Lung microvascular endothelial cell (primary cell): Measurements from ENCODE around the gene TMPRSS12. TPM values are rescaled to one million over a fixed set of nuclear protein-coding genes. Genes with fewer than 3 reads are reported as not detected.
A peak's percentile ranks its signal among the peaks of the same experiment; 100 is the strongest.
"Not testable (repeated sequence)": the region's sequence is repeated elsewhere in the genome, so short reads cannot be mapped to it uniquely, and the experiment has no call there.

Source experiments
- DNase-seq, 2 donors: peaks; one replicate each; pipeline versions ENCODE4 v3.0.0 to v3.0.0-alpha.2; 2010; ENCODE audit warnings: low read depth in 2 of 2
- total RNA-seq: library from RNA; depleted of rRNA; stranded (reverse); fragments of >200 nt; gene quantifications from 2 replicates; pipeline ENCODE4 v1.2.1, GENCODE V29; 2014

The TMPRSS12 gene, protein sequence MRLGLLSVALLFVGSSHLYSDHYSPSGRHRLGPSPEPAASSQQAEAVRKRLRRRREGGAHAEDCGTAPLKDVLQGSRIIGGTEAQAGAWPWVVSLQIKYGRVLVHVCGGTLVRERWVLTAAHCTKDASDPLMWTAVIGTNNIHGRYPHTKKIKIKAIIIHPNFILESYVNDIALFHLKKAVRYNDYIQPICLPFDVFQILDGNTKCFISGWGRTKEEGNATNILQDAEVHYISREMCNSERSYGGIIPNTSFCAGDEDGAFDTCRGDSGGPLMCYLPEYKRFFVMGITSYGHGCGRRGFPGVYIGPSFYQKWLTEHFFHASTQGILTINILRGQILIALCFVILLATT
- not detected in 2 replicates for total RNA-seq

DNA sequence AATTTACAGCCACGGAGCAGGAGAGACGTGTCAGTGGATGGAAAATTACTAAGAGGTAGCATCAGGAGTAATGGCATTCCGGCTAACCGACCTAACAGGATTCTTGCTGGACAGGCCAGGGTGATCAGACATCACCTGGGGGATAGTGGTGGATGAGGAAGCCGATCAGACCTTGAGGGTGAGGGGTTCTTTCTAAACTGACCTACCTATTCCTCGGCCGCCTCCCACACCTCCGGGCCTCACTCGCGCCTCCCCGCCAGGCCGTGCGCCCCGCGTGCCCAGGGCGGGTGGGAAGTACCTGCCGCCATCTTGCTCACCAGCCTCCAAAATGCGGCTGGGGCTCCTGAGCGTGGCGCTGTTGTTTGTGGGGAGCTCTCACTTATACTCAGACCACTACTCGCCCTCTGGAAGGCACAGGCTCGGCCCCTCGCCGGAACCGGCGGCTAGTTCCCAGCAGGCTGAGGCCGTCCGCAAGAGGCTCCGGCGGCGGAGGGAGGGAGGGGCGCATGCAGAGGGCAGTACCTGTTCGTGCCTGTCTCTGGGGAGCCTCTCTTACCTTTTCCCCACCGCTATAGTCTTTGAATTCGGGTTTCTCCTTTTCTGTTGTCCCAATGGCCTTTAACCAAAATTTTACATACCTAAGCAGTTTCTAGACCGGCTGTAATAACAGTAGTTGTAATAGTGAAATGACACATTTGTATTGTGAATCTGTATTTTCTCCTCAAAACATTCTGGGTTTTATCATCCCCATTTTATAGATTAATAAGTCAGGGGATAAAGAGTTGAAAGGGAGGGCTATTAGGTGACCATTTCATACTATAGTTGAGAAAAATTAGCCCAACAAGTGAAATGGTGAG, at the start of gene TMPRSS12:
Gene TMPRSS12 (plus strand): TSS at position 290 of the 857 bp plus-strand sequence. CDS start 39 bp downstream, at position 329.
- peak in 1 of 2 donors; percentile 35 for DNase-seq

DNA sequence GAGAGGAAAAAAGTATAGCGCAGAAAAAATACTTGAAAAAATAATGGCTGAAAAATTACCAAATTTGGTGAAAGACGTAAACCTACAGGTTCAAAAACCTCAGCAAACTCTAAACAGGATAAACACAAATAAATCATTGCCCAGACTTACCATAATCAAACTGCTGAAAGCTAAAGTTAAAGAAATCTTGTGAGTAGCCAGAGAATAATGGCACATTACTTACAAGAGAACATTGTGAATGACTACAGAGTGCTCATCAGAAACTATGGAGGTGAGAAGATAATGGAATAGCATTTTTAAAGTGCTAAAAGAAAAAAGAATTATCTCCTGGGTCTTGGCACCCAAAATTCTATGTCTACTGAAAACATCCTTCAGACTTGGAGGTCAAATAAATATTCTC, 42.8 kb upstream of the TMPRSS12 start:
- peak; percentile 2 to 7 for DNase-seq

DNA sequence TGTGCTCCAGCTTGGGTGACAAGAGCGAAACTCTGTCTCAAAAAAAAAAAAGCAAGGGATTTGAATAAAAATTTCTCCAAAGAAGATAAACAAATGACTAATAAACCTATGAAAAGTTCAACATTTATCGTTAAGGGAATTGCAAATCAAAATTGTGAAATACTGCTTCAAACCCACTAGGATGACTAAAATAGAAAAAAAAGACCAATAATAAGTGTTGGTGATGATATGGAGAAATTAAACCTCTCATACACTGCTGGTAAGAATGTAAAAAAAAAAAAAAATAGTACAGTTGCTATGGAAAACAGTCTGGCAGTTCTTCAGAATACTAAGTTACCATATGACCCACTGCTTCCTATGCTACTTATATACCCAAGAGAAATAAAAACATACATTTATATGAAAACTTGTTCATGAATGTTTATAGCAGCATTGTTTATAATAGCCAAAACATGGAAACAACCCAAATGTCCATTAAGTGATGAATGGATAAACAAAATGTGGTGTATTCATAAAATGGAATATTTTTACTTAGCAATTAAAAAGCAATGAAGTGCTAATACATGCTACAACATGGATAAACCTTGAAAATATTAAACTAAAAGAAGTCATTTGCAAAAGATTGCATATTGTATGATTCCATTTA, 39.4 kb upstream of the TMPRSS12 start:
- no peak for DNase-seq

DNA sequence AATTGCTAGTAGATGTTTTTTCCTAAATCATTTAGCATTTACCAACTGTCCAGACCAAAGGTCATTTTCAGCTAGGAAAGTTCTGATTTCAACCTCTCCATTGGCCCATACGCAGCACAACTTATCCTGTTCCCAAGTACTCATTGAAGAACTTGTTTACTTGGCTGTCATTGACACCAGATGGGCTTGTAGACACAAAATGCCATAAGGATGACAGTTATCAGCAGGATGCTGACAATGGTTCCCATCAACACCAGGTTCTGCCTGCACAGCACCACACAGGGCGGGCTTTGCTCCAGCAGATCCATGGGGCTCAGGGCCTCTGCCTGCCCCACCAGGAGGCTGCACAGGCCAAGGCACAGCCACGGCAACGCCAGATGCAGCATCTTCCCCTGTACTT, 36.5 kb upstream of the TMPRSS12 start:
- no peak for DNase-seq

DNA sequence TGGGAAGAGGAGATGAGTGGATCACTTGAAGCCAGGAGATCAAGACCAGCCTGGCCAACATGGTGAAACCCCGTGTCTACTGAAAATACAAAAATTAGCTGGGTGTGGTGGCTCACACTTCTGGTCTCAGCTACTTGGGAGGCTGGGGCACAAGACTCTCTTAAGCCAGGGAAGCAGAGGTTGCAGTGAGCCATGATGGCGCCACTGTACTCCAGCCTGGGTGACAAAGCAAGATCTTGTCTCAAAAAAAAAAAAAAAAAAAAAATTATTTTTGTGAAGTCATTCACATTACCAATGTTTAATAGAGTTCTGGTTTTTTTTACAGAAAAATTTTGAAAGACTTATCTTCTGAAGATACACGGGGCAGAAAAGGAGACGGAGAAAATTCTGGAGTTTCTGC, 33.6 kb upstream of the TMPRSS12 start:
- DNase-seq = not testable (repeated sequence)

DNA sequence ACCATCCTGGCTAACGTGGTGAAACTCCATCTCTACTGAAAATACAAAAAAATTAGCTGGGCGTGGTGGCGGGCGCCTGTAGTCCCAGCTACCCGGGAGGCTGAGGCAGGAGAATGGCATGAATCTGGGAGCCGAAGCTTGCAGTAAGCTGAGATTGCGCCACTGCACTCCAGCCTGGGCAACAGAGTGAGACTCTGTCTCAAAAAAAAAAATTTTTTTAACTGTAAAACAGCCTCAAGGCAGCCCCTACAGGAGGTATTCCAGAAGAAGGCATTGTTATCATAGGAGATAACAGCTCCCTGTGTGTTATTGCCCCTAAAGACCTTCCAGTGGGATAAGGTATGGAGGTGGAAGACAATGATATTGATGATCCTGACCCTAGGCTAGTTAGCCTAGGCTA, 27.8 kb upstream of the TMPRSS12 start:
- DNase-seq = not testable (repeated sequence)

DNA sequence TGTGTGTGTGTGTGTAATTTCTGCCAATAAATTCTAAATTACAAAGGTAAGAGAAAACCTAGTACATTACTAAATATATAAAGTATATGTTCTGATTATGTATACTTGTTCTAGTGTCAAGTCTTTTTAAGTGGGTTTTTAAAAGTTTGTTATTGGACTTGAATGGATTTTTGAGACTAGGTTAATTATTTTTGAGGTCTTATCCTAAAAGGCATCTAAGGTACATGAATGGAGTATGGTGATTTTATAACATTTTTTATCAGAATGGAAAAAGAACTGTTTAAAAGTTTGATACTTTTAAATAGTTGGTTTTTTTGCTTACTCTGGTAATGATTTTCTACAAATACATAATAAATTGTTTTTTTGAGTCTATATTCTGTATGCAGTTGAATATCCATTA, 22.5 kb upstream of the TMPRSS12 start:
- DNase-seq = no peak

DNA sequence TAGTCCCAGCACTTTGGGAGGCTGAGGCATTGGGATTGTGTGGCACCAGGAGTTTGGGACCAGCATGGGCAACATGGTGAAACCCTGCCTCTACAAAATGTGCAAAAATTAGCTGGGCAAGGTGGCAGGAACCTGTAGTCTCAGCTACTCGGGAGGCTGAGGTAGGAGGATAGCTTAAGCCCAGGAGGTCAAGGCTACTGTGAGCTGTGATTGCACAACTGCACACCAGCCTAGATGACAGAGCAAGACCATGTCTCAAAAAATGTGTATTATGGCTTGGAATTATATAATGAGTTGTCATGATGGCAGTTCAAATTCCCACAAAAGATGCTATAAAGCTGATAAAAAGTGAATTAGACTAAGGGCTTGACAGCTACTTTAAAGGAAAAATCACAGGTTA, 20.6 kb upstream of the TMPRSS12 start:
- no peak for DNase-seq

DNA sequence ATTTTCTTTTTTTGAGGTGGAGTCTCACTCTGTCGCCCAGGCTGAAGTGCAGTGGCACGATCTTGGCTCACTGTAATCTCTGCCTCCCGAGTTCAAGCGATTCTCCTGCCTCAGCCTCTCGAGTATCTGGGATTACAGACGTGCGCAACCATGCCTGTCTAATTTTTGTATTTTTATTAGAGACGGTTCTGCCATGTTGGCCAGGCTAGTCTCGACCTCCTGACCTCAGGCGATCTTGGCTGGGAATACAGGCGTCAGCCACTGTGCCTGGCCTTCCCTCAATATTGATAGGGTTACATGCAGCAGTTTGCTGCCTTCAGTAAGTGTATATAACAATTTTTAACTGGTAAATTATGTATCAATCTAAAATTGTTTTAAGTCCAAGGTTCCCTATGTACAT, 19.0 kb upstream of the TMPRSS12 start:
- DNase-seq = not testable (repeated sequence)

DNA sequence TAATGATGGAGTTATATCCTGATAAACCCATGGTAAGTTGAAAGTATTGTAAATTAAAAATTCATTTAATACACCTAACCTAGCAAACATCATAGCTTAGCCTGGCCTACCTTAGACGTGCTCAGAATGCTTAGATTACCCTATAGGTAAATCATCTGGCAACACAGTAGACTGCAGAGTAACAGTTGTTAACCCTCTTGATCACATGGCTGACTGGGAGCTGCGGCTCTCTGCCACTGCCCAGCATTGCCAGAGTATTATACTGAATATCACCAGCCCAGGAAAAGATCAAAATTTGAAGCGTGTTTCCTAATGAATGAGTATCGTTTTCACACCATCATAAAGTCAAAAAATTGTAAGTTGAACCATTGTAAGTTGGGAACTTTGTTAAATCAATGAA, 17.8 kb upstream of the TMPRSS12 start:
- DNase-seq = no peak

DNA sequence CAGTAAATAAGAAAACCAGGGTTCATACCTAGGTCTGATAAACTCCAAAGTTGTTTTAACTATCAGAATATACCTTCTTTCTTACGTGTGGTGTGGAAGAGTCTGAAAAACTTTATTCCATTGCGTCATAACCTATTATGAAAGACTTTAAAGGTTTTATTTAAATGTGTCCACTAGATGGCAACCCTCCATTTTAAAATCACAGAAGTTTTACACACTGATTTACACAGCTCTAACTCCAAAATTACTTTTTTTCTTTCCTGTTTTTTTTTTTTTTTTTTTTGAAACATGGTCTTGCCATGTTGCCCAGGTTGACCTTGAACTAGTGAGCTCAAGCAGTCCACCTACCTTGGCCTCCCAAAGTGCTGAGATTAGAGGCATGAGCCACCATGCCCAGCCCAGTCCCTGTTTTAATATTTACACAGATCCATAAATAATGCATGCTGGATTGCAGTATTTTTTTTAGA, 17.3 kb upstream of the TMPRSS12 start:
- peak; percentile 82 to 89 for DNase-seq

DNA sequence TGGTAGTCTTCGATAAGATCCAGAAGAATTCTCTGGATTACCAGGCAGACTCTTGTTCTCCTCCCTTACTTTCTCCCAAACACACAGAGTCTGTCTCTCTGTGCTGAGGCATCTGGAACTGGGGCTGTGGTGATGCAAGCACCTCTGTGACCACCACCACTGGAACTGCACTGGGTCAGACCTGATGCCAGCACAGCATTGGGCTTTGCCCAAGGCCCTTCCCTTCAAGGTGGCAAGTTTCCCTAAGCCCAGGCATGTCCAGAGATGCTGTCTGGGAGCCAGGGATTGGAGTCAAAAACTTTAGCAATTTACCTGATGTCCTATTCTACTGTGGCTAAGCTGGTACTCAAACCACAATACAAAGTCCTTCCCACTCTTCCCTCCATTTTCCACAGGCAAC, 14.6 kb upstream of the TMPRSS12 start:
- no peak for DNase-seq

DNA sequence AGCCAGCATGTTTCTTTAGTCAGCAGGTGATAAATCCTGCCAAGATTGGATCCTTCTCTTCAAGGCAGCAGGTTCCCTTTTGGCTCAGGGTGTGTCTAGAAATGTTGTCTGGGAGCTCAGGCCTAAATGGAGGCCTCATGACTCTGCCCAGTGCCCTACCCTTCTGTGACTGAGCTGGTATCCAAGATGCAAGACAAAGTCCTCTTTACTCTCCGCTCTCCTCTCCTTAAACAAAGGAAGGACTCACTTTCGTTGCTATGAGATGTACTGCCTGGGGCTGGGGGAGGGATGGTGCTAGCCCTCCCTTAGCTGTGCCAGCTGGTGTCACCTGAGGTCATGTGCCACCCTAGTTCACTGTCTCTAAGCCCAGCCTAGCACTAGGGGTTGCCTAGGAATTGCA, 13.8 kb upstream of the TMPRSS12 start:
- DNase-seq = no peak

DNA sequence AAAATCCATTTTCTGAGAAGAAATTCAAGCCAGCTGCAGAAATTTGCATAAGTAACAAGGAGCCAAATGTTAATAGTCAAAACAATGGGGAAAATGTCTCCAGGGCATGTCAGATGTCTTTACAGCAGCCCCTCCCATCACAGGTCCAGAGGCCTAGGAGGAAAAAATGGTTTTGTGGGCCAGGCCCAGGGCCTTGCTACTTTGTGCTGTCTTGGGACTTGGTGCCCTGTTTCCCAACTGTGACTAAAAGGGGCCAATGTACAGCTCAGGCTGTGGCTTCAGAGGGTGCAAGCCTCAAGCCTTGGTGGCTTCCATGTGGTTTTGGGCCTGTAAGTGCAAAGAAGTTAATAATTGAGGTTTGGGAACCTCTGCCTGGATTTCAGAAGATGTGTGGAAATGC, 8.9 kb upstream of the TMPRSS12 start:
- DNase-seq = not testable (repeated sequence)

DNA sequence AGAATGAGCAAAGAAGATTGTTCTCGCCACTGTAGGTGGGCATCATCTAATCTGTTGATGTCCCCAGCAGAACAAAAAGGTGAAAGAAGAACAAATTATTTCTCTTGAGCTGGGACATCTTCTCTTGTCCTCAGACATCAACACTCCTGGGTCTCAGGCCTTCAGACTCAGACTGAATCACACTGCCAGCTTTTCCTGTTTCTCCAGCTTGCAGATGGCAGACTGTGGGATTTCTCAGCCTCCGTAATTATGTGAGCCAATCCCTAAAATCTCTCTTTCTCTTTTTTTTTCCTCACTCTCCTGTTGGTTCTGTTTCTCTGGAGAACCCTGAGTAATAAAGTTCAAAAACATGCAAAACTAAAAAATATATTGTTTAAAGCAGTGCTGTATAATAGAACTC, 3.7 kb upstream of the TMPRSS12 start:
- peak in 1 of 2 donors; percentile 19 for DNase-seq

DNA sequence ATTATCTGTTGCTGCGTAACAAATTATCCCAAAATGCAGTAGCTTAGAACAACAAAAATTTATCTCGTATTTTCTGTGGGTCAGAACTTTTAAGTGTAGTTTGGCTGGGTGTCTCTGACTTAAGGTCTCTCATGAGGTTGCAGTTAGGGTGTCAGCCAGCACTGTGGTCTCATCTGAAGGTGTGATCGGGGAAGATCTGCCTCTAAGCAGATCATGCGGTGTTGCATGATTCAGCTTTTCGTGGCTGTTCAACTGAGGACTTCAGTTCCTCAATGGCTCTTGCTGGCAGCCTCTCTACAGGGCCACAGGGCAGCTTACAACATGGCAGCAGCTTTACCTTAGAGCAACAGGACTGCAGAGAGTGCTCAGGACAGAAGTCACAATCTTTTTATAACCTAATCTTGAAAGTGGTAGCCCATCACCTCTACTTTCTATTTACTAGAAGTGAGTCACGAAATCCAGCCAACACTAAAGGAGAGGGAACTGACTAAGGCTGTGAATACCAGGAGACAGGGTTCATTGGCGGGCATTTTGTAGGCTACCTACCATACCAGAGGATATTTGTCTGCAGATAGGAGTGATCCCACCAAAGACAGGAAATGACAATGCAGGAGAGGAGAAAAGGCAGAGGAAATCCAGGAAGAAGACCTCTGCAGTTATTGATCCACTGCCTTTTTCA, 1.8 kb upstream of the TMPRSS12 start:
- no peak for DNase-seq

DNA sequence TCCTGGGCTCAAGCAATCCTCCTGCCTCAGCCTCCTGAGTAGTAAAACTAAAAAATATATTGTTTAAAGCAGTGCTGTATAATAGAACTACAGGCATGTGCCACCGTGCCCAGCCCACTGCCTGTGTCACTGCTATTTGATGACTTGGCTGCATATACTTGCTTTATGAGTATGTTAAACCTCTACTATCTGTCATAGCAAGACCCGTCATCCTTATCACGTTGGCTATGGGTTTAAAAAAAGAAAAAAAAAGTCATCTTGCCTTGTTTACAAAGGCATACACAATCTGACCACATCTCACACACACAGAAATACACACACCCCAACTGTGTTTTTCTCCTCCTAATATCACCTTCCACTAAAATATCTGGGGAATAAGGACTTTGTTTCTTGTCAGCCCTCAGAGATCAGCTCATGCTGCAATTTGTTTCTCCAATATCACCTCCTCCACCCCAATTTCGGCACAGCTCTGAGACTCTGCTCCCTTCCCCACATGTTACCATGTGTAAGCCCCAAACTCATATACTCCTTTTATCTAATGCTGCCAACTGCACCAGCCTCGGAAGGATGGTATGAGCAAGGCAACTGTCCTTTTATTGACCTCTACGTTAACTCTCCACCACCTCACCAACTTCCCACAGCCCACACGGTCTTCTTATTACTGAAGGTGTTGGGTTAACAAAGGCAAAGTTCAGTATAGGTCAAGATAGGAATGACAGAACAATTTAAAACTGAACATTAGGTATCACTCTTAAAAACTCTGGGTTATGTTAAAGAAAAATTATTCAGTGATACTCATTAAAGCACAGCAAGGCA, 802 bp upstream of the TMPRSS12 start:
- DNase-seq = no peak

DNA sequence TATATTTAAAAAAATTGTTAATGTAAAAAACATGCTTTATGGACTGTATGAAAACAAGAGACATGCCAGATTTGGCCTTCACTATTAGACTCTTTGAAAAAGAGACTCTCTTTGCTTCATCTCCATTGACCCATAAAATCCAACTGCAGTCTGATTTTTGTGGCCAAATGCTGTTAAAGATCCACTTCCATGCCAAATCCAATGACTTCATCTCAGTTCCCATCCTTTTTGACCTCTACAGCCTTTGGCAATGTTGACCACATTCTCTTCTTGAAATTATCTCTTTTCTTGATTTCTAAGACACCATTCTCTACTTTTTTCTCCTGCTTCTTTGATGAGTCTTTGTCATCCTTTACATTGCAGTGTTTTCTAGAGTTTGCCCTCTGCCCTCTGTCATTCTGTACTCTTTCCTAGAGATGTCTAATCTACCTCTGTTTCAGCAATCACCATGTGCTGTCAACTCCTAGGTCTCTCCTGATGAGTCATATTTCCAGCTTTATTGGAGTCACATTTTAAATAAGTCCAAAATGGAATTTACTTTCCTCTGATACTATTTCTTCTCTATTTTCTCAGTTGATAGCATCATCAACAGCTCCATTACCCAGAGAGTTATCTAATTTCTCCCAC, 2.4 kb downstream of the TMPRSS12 start:
- DNase-seq = peak in 1 of 2 donors; percentile 7

DNA sequence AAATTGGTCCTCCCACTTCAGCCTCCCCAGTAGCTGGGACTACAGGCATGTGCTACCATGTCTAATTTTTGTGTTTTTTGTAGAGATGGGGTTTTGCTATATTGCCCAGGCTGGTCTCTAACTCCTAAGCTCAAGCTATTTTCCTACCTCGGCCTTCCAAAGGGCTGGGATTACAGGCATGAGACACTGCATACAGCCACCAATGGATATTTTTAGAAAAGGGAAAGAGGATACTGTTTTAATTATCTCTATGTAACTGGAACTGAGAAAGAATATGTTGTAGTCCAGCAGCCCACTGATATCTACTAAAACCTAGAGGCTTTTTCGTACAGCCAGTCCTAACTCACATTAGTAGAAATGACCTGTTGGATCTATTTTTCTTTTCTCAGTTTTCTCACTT, 6.2 kb downstream of the TMPRSS12 start:
- no peak for DNase-seq

DNA sequence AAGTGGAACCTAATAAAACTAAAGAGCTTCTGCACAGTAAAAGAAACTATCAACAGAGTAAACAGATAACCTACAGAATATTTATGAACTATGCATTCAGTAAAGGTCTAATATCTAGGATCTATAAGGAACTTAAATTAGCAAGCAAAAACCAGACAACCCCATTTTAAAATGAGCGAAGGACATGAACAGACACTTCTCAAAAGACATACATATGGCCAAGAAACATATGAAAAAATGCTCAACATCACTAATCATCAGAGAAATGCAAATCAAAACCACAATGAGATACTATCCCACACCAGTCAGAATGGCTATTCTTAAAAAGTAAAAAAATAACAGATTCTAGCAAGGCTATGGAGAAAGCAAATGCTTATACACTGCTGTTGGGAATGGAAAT, 12.5 kb downstream of the TMPRSS12 start:
- DNase-seq = not testable (repeated sequence)
